GM10248 (cell line): Measurements from ENCODE around the gene RNF215.

Source experiments
- CTCF ChIA-PET: fragments of 300-600 bp; sonication (Branson Sonifier 250); formaldehyde crosslinking; extraction: SDS; loops from one replicate; lab custom pipeline; 2021; ENCODE audit warnings: antibody characterized with exemption; lab: Yijun Ruan, JAX
- POLR2A ChIA-PET: fragments of 350-650 bp; sonication (Branson Sonifier 250); formaldehyde crosslinking; extraction: SDS; loops from one replicate; lab custom pipeline; 2020; ENCODE audit warnings: antibody characterized with exemption; lab: Yijun Ruan, JAX
- DNase-seq: peaks from one replicate; pipeline ENCODE4 v3.0.0; 2012; ENCODE audit errors: extremely low spot score
- TF ChIP-seq, protein P1 (sequence below): IDR thresholded peaks from 2 replicates; pipeline ENCODE4 v1.5.1; 2012; ENCODE audit warnings: mild to moderate bottlenecking, low read depth; ENCODE audit errors: extremely low read depth, missing control alignments, control extremely low read depth

RNF215 gene

DNA sequence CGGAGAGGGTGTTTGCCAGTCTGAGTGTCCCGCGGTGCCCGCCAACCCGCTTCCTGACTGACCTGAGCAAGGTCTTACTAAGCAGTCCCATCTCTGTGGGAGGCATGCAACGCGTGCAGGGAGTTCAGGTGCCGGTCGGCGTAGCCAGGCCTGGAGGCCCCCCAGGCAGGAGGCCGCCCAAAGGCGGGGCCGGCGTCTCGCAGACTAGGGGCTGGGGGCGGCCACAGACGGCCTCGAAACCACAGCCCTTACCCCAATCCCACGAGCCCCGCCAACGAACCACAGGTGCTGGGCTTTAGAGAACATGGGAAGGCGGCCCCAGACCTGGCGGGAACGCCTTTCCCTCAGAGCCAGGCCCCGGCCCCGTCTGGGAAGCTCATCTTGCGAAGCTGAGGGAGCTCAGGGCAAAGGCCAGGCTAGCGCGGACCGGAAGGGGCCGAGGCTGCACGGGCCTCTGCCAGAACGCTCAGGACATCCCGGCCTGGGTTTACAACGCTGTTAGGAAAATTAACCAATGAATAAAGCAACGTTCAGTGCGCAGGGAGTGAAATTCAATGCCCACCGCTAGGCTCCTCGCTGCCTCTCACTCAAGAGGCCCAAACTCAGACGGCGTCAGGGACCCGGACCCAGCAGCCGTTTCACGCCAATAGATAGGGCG is 36.2 kb upstream of the RNF215 start:
- DNase-seq: no peak
- TF ChIP-seq, protein P1, sequence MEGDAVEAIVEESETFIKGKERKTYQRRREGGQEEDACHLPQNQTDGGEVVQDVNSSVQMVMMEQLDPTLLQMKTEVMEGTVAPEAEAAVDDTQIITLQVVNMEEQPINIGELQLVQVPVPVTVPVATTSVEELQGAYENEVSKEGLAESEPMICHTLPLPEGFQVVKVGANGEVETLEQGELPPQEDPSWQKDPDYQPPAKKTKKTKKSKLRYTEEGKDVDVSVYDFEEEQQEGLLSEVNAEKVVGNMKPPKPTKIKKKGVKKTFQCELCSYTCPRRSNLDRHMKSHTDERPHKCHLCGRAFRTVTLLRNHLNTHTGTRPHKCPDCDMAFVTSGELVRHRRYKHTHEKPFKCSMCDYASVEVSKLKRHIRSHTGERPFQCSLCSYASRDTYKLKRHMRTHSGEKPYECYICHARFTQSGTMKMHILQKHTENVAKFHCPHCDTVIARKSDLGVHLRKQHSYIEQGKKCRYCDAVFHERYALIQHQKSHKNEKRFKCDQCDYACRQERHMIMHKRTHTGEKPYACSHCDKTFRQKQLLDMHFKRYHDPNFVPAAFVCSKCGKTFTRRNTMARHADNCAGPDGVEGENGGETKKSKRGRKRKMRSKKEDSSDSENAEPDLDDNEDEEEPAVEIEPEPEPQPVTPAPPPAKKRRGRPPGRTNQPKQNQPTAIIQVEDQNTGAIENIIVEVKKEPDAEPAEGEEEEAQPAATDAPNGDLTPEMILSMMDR: no peak
- ChIA-PET POLR2A (interaction anchor here (0.5 to 1.2 kb wide), 3 partner anchors 9 to 69 kb away, joined by 3 to 4 read pairs (median 3); no protein-coding TSS in a partner anchor), CTCF (interaction anchor here (1.1 to 14.9 kb wide), 12 partner anchors 8 to 135 kb away, joined by 3 to 111 read pairs (median 11); partner anchors contain the start of genes RNF215 and SEC14L2)

DNA sequence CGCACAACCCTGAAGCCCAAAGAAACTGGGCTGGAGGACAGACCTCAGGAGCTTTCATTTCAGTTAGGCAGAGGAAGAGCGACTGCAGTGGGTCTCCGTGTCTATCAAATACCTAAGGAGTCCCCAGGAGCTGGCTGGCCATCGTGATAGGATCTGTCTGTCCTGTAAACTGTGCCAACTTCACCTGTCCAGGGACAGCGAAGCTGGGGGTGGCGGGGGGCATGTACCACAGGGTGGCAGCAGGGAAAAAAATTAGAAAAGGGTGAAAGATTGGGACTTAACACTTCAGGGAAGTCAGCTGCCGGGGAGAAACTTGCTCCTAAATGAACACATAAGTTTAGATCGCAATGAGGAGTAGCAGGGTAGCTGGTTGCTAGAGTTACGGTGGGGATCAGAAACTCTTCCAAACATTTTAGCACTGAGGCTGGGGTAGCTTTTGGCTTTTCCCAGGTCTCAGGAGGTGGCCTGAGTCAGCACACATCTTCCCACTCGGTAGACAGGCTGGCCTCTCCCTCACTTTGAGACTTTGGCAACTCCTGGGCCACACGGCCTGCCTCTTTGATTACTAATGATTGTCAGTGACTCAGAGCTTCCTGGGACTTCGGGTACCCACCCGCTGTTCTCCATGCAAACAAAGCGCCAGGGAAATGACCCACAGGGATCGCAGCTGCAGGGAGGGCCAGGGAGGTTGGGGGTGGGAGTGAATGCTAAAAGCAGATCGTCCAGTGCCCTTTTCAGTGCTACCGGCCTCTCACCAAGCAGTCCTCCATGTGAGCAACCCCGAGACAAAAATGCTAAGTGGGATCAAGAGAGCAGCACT is 35.5 kb upstream of the RNF215 start:
- ChIA-PET CTCF (interaction anchor here (1.2 to 14.9 kb wide), 12 partner anchors 8 to 135 kb away, joined by 4 to 111 read pairs (median 10); partner anchors contain the start of genes RNF215 and SEC14L2), POLR2A (interaction anchor here (0.5 kb wide), 1 partner anchor 58 kb away, joined by 3 read pairs; no protein-coding TSS in a partner anchor)
- no peak for DNase-seq
- TF ChIP-seq, protein P1: no peak

DNA sequence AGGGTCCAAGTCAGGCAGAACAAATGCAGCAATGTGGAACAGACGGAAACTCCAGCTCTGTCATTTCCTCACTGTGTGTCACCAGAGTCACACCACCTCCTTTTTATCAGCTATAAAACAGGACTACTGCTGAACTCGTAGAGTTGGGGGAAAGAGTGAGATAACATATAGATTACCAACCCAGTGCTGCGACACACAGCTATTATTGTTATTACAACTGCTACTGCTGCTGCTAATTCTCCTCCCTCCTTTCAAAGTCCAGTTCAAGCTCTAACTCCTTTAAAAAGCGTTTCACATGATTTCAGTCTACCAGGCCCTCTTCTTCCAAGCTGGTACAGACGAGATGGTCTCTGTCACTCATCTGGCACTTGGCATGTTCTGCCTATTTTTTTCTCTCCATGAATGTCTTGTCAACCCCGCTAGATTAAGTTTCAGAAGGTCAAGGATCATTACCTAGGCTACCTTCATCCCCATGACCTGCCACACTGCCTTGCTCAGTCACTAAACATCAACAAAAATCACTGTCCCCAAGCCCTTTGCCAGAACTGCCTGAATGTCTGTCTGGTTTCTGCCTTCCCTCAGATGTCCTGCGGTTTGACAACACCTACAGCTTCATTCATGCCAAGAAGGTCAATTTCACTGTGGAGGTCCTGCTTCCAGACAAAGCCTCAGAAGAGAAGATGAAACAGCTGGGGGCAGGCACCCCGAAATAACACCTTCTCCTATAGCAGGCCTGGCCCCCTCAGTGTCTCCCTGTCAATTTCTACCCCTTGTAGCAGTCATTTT is 34.7 kb upstream of the RNF215 start:
- TF ChIP-seq, protein P1: no peak
- CTCF ChIA-PET: interaction anchor here (0.9 to 7.6 kb wide), 10 partner anchors 8 to 134 kb away, joined by 3 to 57 read pairs (median 8); no protein-coding TSS in a partner anchor
- DNase-seq: no peak
- POLR2A ChIA-PET: interaction anchor here (0.6 kb wide), 1 partner anchor 1065 kb away, joined by 4 read pairs; no protein-coding TSS in a partner anchor

DNA sequence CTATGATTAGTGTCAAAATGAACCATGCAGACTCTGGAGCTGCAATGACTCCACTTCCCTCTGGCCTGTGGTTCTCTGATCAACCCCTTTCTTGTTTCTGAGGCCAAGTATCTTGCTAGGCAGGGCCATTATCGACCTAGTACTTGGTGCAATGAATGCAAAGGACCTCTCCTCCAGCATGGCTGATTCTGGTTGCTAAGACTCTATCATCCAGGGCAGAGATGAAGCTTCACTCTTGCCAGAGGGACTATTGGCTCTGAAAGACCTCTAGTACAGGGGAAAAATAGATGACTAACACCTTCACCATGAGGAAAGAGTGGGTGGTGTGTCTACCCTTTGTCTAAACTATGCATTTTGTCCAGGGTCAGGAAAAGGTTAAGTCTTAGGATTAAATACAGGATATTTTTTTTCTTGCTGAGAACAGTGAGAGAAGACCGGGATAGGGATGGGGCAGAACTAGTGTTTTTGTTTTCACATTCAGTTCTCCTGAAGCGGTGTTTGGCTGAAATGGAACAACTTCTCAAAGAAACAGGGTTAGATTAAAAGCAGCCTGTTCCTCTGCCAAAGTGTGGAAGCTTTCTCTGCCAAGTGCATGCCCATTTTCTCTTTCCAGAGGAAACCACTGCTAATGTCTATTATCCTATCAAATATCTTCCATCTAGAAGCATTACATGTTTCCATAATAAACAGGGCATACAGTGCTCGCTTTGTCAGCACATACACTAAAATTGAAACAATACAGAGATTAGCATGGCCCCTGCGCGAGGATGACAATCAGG is 33.3 kb upstream of the RNF215 start:
- DNase-seq: no peak
- CTCF ChIA-PET: interaction anchor here (0.9 to 2.3 kb wide), 3 partner anchors 9 to 133 kb away, joined by 3 to 10 read pairs (median 7); no protein-coding TSS in a partner anchor
- POLR2A ChIA-PET: no interaction called here

DNA sequence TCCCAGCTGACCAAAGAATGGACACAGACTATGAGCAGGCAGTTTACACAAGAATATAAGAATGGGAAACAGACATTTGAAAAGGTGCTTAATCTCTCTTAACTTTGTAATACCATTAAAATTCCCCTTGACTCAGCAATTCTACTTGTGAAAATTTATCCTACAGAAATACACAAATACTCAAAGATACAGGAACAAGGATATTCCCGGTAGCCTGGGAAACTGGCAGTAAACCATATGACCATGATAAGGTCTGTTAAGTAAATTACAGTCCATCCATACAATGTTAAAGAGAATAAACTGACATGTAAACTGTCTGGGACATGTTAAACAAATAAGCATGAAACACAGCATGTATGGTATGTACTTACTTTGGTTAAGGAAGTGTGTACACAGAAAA is 29.6 kb upstream of the RNF215 start:
- TF ChIP-seq, protein P1: no peak
- ChIA-PET CTCF (no interaction called here), POLR2A (no interaction called here)
- DNase-seq: no peak

More for the DNA sequence above, 33.3 kb upstream of the RNF215 start:
- TF ChIP-seq, protein P1: no peak
